Putamen (tissue), 1 donor: ENCODE data around the gene EVA1B.

Experiments
- DNase-seq: peaks from one replicate; pipeline ENCODE4 v3.0.0-alpha.2; 2016; ENCODE audit warnings: low spot score

The EVA1B gene

GRCh38 chr1:36279110-36279788 lies 44.2 kb downstream of the EVA1B start:
- no peak for DNase-seq

GRCh38 chr1:36276688-36277087 lies 46.8 kb downstream of the EVA1B start:
- DNase-seq = no peak

- no peak for DNase-seq
Measured at GRCh38 chr1:36274201-36274600, 49.2 kb downstream of the EVA1B start.

GRCh38 chr1:36273024-36273423 lies 50.4 kb downstream of the EVA1B start:
- DNase-seq = no peak
